Smooth muscle cell (in vitro differentiated cells): Measurements from ENCODE around the gene SERPINB2. TPM values are rescaled to one million over a fixed set of nuclear protein-coding genes. Genes with fewer than 3 reads are reported as not detected.

Experiments used
- DNase-seq: peaks from one replicate; lab custom pipeline; 2025; ENCODE audit not compliant: unreplicated experiment; lab: John Stamatoyannopoulos, UW
- H2AFZ ChIP-seq: fragments of 200-600 bp; sonication (generic); 2 replicates; pipeline ENCODE4 v1.6.0; 2016; ENCODE audit warnings: antibody characterized with exemption, low read depth, mild to moderate bottlenecking
- H3F3A ChIP-seq: fragments of 200-600 bp; sonication (generic); 2 replicates; pipeline ENCODE4 v1.6.0; 2017; ENCODE audit warnings: antibody characterized with exemption, low read depth
- H3K27ac ChIP-seq: fragments of 200-600 bp; sonication (generic); 2 replicates; pipeline ENCODE4 v1.5.1; 2016; ENCODE audit warnings: low read depth, mild to moderate bottlenecking
- H3K27me3 ChIP-seq: fragments of 200-600 bp; sonication (generic); 2 replicates; pipeline ENCODE4 v1.6.1; 2016; ENCODE audit warnings: low read depth, mild to moderate bottlenecking
- H3K36me3 ChIP-seq: fragments of 200-600 bp; sonication (generic); 2 replicates; pipeline ENCODE4 v1.5.1; 2016; ENCODE audit warnings: low read depth
- H3K4me1 ChIP-seq: fragments of 200-600 bp; sonication (generic); 2 replicates; pipeline ENCODE4 v1.5.1; 2016; ENCODE audit warnings: low read depth
- H3K4me2 ChIP-seq: fragments of 200-600 bp; sonication (generic); 2 replicates; pipeline ENCODE4 v1.6.0; 2016; ENCODE audit warnings: mild to moderate bottlenecking
- H3K4me3 ChIP-seq: fragments of 200-600 bp; sonication (generic); 2 replicates; pipeline ENCODE4 v1.5.1; 2016; ENCODE audit warnings: mild to moderate bottlenecking
- H3K79me2 ChIP-seq: fragments of 200-600 bp; sonication (generic); 2 replicates; pipeline ENCODE4 v1.6.0; 2016; ENCODE audit warnings: low read depth, mild to moderate bottlenecking
- H3K9ac ChIP-seq: fragments of 200-600 bp; sonication (generic); 2 replicates; pipeline ENCODE4 v1.6.0; 2016; ENCODE audit warnings: low read depth
- H3K9me3 ChIP-seq: fragments of 200-600 bp; sonication (generic); replicated peaks from 2 replicates; pipeline ENCODE4 v1.5.1; 2016; ENCODE audit warnings: low read depth
- H4K20me1 ChIP-seq: fragments of 200-600 bp; sonication (generic); 2 replicates; pipeline ENCODE4 v1.6.0; 2016; ENCODE audit warnings: low read depth
- CTCF ChIP-seq: fragments of 200-600 bp; sonication (generic); IDR thresholded peaks from 2 replicates; pipeline ENCODE4 v1.5.1; 2017; ENCODE audit warnings: borderline replicate concordance, mild to moderate bottlenecking, antibody characterized with exemption; ENCODE audit not compliant: insufficient read depth, poor library complexity, severe bottlenecking
- WGBS: methylation state at CpG from one replicate; pipeline ENCODE4 v1.1.7; 2016; ENCODE audit warnings: low lambda C conversion rate; 5-methylcytosine and 5-hydroxymethylcytosine counted together
- polyA plus RNA-seq: library from polyadenylated mRNA; unstranded; fragments of >200 nt; fragmentation: Nextera tagmentation; extraction: Ambion mirVana; gene quantifications from 2 replicates; pipeline ENCODE4 v1.2.1, GENCODE V29; 2016
- total RNA-seq: library from RNA; depleted of rRNA; stranded (reverse); fragments of >200 nt; gene quantifications from 2 replicates; pipeline ENCODE4 v1.2.3, GENCODE V29; 2014

Gene SERPINB2
- total and polyA plus RNA-seq, 2 experiments from 2014 or later, result 15.5 to 29.8 TPM

GRCh38 chr18:63888470-63889190 lies 1.1 kb downstream of the SERPINB2 start:
- no peaks in the 10 kb centered on the region for H3K9me3 ChIP-seq
- 59% methylated on average over 1 of the region's 1 CpG for WGBS
- no peaks in the 10 kb centered on the region for H3K27me3 ChIP-seq
- no peak overlapping the region for H3K27ac ChIP-seq
- no peaks in the 10 kb centered on the region for H3K36me3 ChIP-seq
- no peak overlapping the region for H3K4me2 ChIP-seq
- H3F3A ChIP-seq, result no peaks in the 10 kb centered on the region
- no peak for TF ChIP-seq CTCF
- no peak overlapping the region for H3K9ac ChIP-seq
- no peak overlapping the region for H2AFZ ChIP-seq
- no peaks in the 10 kb centered on the region for H3K79me2 ChIP-seq
- DNase-seq, result no peak
- no peaks in the 10 kb centered on the region for H3K4me1 ChIP-seq
- no peaks in the 10 kb centered on the region for H4K20me1 ChIP-seq
- H3K4me3 ChIP-seq, result no peak overlapping the region

GRCh38 chr18:63889626-63890025 lies 2.1 kb downstream of the SERPINB2 start:
- Histone ChIP-seq H3K36me3 (no peaks in the 10 kb centered on the region), H3K9me3 (no peaks in the 10 kb centered on the region), H3K79me2 (no peaks in the 10 kb centered on the region), H2AFZ (no peak overlapping the region), H3F3A (no peaks in the 10 kb centered on the region), H4K20me1 (no peaks in the 10 kb centered on the region), H3K9ac (no peak overlapping the region), H3K27me3 (no peaks in the 10 kb centered on the region), H3K4me3 (no peak overlapping the region), H3K4me2 (no peak overlapping the region), H3K27ac (no peak overlapping the region), H3K4me1 (no peaks in the 10 kb centered on the region)
- TF ChIP-seq CTCF, result no peak
- no peak for DNase-seq
- WGBS, result 92% methylated on average over 2 of the region's 2 CpGs

- DNase-seq, result no peak
- H2AFZ ChIP-seq, result no peak overlapping the region
- H3K4me2 ChIP-seq, result no peak overlapping the region
- H3K4me3 ChIP-seq, result no peak overlapping the region
- H3K27me3 ChIP-seq, result no peaks in the 10 kb centered on the region
- no peaks in the 10 kb centered on the region for H3F3A ChIP-seq
- TF ChIP-seq CTCF, result no peak
- H3K9me3 ChIP-seq, result no peaks in the 10 kb centered on the region
- no peak overlapping the region for H3K27ac ChIP-seq
- H3K9ac ChIP-seq, result no peak overlapping the region
- H3K4me1 ChIP-seq, result no peaks in the 10 kb centered on the region
- H3K36me3 ChIP-seq, result no peaks in the 10 kb centered on the region
- H4K20me1 ChIP-seq, result no peaks in the 10 kb centered on the region
- WGBS, result 85% methylated on average over 6 of the region's 6 CpGs
- no peaks in the 10 kb centered on the region for H3K79me2 ChIP-seq
Observed at GRCh38 chr18:63890237-63890949, 2.9 kb downstream of the SERPINB2 start.
